ENCODE measurements around the gene RPL41.

GRCh38 chr12:56159482-56160192 is 43.2 kb downstream of the RPL41 start:
- TF ChIP-seq POLR2A (IDR thresholded peaks at IDR 0.05) (no peak), CTCF (IDR thresholded peaks at IDR 0.05) (no peak), POLR2AphosphoS5 (IDR thresholded peaks at IDR 0.05; ENCODE audit: insufficient read depth in 1 of 2, low read depth in 1 of 2) (peak in 1 of 2 donors; percentile 8)
